Inferior parietal cortex (tissue), 1 donor: Measurements from ENCODE around the gene PUS10.
"Not testable (repeated sequence)": the region's sequence is repeated elsewhere in the genome, so short reads cannot be mapped to it uniquely, and the experiment has no call there.

ENCODE experiments used
- DNase-seq: peaks from one replicate; pipeline ENCODE4 v3.0.0-alpha.2; 2016; ENCODE audit errors: extremely low spot score

PUS10 gene

GRCh38 chr2:61011678-61012077 is 6.4 kb downstream of the PUS10 start:
- DNase-seq, result no peak

- DNase-seq, result no peak
Observed at GRCh38 chr2:61009355-61009754, 8.7 kb downstream of the PUS10 start.

- DNase-seq, result no peak
Observed at GRCh38 chr2:61006486-61007105, 11.5 kb downstream of the PUS10 start.

- DNase-seq, result no peak
Observed at GRCh38 chr2:61005736-61006135, 12.3 kb downstream of the PUS10 start.

GRCh38 chr2:60998628-60999545 is 19.2 kb downstream of the PUS10 start:
- peak; percentile 79 for DNase-seq

- no peak for DNase-seq
Observed at GRCh38 chr2:60994131-60994530, 23.9 kb downstream of the PUS10 start.

- DNase-seq, result no peak
Observed at GRCh38 chr2:60992985-60993392, 25.1 kb downstream of the PUS10 start.

GRCh38 chr2:60991644-60992043 is 26.4 kb downstream of the PUS10 start:
- DNase-seq, result no peak

- no peak for DNase-seq
Observed at GRCh38 chr2:60989259-60989658, 28.8 kb downstream of the PUS10 start.

GRCh38 chr2:60987656-60988055 is 30.4 kb downstream of the PUS10 start:
- not testable (repeated sequence) for DNase-seq

- no peak for DNase-seq
Observed at GRCh38 chr2:60987041-60987440, 31.0 kb downstream of the PUS10 start.

- DNase-seq, result no peak
Observed at GRCh38 chr2:60984720-60985119, 33.3 kb downstream of the PUS10 start.

- DNase-seq, result not testable (repeated sequence)
Observed at GRCh38 chr2:60982066-60982465, 36.0 kb downstream of the PUS10 start.

GRCh38 chr2:60980071-60980815 is 37.8 kb downstream of the PUS10 start:
- no peak for DNase-seq

- DNase-seq, result no peak
Observed at GRCh38 chr2:60979231-60979630, 38.8 kb downstream of the PUS10 start.

- no peak for DNase-seq
Observed at GRCh38 chr2:60977562-60977895, 40.5 kb downstream of the PUS10 start.

GRCh38 chr2:60976875-60977561 is 41.0 kb downstream of the PUS10 start:
- no peak for DNase-seq

- no peak for DNase-seq
Observed at GRCh38 chr2:60976256-60976850, 41.7 kb downstream of the PUS10 start.

GRCh38 chr2:60974652-60975051 is 43.4 kb downstream of the PUS10 start:
- DNase-seq, result no peak

- no peak for DNase-seq
Observed at GRCh38 chr2:60973705-60974104, 44.4 kb downstream of the PUS10 start.

- DNase-seq, result no peak
Observed at GRCh38 chr2:60972889-60973656, 45.0 kb downstream of the PUS10 start.
